Measurements from ENCODE around the gene ATAD2B. TPM values are rescaled to one million over a fixed set of nuclear protein-coding genes. Genes with fewer than 3 reads are reported as not detected.

ATAD2B gene
- polyA plus RNA-seq, 3 donors: 16.6 to 21.0 (median 20.9) TPM

Other genes with a start within 250 kb of the ATAD2B start
- 10 to 100 TPM; 16.1 to 22.9 (median 17.0) TPM for gene UBXN2A, start 13.3 kb upstream of the ATAD2B start, polyA plus RNA-seq (ENCODE audit: insufficient read length in 3 of 3)
- 1 to 10 TPM; 2.1 to 3.9 (median 3.4) TPM for gene MFSD2B, start 83.0 kb upstream of the ATAD2B start, polyA plus RNA-seq (ENCODE audit: insufficient read length in 3 of 3)
- gene WDCP, start 120.3 kb upstream of the ATAD2B start, polyA plus RNA-seq (ENCODE audit: insufficient read length in 3 of 3): 10 to 100 TPM; 14.5 to 15.4 (median 15.1) TPM
- 10 to 100 TPM in 2 of 3 donors, 1 to 10 TPM in 1; 9.4 to 10.5 (median 10.4) TPM for gene FKBP1B, start 122.6 kb upstream of the ATAD2B start, polyA plus RNA-seq (ENCODE audit: insufficient read length in 3 of 3)
- 100 to 1,000 TPM; 128 to 165 (median 160) TPM for gene SF3B6, start 149.2 kb upstream of the ATAD2B start, polyA plus RNA-seq (ENCODE audit: insufficient read length in 3 of 3)
- 10 to 100 TPM; 38.2 to 48.8 (median 48.2) TPM for gene TP53I3, start 157.7 kb upstream of the ATAD2B start, polyA plus RNA-seq (ENCODE audit: insufficient read length in 3 of 3)
- 1 to 10 TPM; 1.5 to 3.5 (median 2.6) TPM for gene PFN4, start 196.2 kb upstream of the ATAD2B start, polyA plus RNA-seq (ENCODE audit: insufficient read length in 3 of 3)
- gene FAM228B, start 196.3 kb upstream of the ATAD2B start, polyA plus RNA-seq (ENCODE audit: insufficient read length in 3 of 3): 10 to 100 TPM; 23.1 to 30.8 (median 29.1) TPM
- gene FAM228A, start 247.9 kb upstream of the ATAD2B start, polyA plus RNA-seq (ENCODE audit: insufficient read length in 3 of 3): 1 to 10 TPM in 2 of 3 donors, under 1 TPM in 1; 0.68 to 1.3 (median 1.2) TPM

Measured in renal cortex interstitium (tissue), 3 donors.